Peyer's patch (tissue), 4 donors: ENCODE data around the gene NWD2. TPM values are rescaled to one million over a fixed set of nuclear protein-coding genes. Genes with fewer than 3 reads are reported as not detected.

Source experiments
- DNase-seq, 3 donors: peaks; one replicate each; pipeline ENCODE4 v3.0.0-alpha.2; 2017 to 2019
- H3K27ac ChIP-seq, 4 donors: fragments of 200-600 bp; sonication (generic); one replicate each; pipeline ENCODE4 v1.5.1; 2016 to 2019
- H3K27me3 ChIP-seq, 2 donors: fragments of 200-600 bp; sonication (generic); one replicate each; pipeline ENCODE4 v1.5.1; 2019
- H3K36me3 ChIP-seq, 3 donors: fragments of 200-600 bp; sonication (generic); one replicate each; pipeline ENCODE4 v1.5.1; 2016 to 2019
- H3K4me1 ChIP-seq, 4 donors: fragments of 200-600 bp; sonication (generic); one replicate each; pipeline ENCODE4 v1.5.1; 2016 to 2019
- H3K4me3 ChIP-seq, 4 donors: fragments of 200-600 bp; sonication (generic); 1 replicate in 3 of 4; 2 replicates in 1 of 4; pipeline ENCODE4 v1.5.1; 2016 to 2019; ENCODE audit warnings: mild to moderate bottlenecking in 1 of 4
- H3K9me3 ChIP-seq, 4 donors: fragments of 200-600 bp; sonication (generic); one replicate each; pipeline ENCODE4 v1.5.1; 2016 to 2019; ENCODE audit warnings: mild to moderate bottlenecking in 1 of 4
- POLR2A ChIP-seq, 2 donors: fragments of 450-650 bp; IDR thresholded peaks; one replicate each; pipeline ENCODE4 v1.5.1; 2017; ENCODE audit warnings: antibody characterized with exemption in 2 of 2, mild to moderate bottlenecking in 2 of 2, moderate library complexity in 2 of 2
- total RNA-seq, 4 donors: library from RNA; depleted of rRNA; stranded (reverse); fragments of >200 nt; gene quantifications; one replicate each; pipeline ENCODE4 v1.1.0, GENCODE V29; 2016
- TF ChIP-seq, protein P1 (sequence below), 6 experiments: fragments of 450-650 bp in 4 of 6; fragments of 200-600 bp in 2 of 6; sonication (generic) in 1 of 6; IDR thresholded peaks; one replicate each; pipeline ENCODE4 v1.5.1; 2017 to 2019; ENCODE audit warnings: antibody characterized with exemption in 6 of 6, mild to moderate bottlenecking in 3 of 6, moderate library complexity in 1 of 6

NWD2 gene
- total RNA-seq, 4 donors from 2014 or later: not detected

DNA sequence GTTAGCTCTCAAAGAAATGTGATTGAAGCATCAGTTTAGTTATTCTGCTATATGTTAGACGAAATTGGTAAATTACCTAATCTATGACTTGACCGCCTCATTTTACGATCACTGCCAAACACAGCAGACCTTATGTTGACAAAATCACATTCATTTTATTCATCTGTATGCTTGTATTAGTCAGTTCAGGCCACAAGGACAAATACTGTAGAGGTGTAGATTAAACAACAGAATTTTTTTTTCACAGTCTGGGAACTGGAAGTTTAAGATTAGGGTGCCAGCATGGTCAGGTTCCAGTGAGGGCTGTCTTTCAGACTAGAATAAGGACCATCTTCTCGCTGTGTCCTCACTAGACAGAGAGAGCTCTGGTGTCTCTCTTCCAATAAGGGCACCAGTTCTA is 177.1 kb downstream of the NWD2 start:
- TF ChIP-seq POLR2A (IDR thresholded peaks at IDR 0.05): no peak
- TF ChIP-seq, protein P1, sequence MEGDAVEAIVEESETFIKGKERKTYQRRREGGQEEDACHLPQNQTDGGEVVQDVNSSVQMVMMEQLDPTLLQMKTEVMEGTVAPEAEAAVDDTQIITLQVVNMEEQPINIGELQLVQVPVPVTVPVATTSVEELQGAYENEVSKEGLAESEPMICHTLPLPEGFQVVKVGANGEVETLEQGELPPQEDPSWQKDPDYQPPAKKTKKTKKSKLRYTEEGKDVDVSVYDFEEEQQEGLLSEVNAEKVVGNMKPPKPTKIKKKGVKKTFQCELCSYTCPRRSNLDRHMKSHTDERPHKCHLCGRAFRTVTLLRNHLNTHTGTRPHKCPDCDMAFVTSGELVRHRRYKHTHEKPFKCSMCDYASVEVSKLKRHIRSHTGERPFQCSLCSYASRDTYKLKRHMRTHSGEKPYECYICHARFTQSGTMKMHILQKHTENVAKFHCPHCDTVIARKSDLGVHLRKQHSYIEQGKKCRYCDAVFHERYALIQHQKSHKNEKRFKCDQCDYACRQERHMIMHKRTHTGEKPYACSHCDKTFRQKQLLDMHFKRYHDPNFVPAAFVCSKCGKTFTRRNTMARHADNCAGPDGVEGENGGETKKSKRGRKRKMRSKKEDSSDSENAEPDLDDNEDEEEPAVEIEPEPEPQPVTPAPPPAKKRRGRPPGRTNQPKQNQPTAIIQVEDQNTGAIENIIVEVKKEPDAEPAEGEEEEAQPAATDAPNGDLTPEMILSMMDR (IDR thresholded peaks at IDR 0.05): no peak
- no peak for DNase-seq
- Histone ChIP-seq H3K27ac (no peak overlapping the region), H3K9me3 (no peaks in the 10 kb centered on the region), H3K27me3 (no peaks in the 10 kb centered on the region), H3K4me1 (no peaks in the 10 kb centered on the region), H3K36me3 (no peaks in the 10 kb centered on the region), H3K4me3 (no peak overlapping the region)

DNA sequence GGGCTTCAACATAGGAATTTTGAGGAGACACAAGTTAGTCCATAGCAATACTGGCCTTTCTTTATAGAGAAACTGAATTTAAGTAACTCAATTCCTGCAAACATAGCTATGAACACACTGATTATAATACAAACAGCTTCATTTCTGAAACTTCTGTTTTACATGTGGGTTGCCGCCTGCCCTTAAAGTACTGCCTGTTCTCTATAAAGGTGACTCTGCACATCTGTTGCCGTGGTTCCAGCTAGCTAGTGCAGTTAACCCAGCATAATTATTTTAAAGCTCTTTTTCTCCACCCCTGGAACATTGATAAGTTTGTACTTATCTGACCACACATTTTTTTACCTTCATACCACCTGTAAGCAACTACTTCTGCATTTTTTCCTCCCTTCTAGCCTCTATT is 177.6 kb downstream of the NWD2 start:
- Histone ChIP-seq H3K27me3 (no peaks in the 10 kb centered on the region), H3K4me3 (no peak overlapping the region), H3K4me1 (no peaks in the 10 kb centered on the region), H3K27ac (no peak overlapping the region), H3K9me3 (no peaks in the 10 kb centered on the region), H3K36me3 (no peaks in the 10 kb centered on the region)
- TF ChIP-seq POLR2A (IDR thresholded peaks at IDR 0.05): no peak
- TF ChIP-seq, protein P1 (IDR thresholded peaks at IDR 0.05): no peak
- no peak for DNase-seq

DNA sequence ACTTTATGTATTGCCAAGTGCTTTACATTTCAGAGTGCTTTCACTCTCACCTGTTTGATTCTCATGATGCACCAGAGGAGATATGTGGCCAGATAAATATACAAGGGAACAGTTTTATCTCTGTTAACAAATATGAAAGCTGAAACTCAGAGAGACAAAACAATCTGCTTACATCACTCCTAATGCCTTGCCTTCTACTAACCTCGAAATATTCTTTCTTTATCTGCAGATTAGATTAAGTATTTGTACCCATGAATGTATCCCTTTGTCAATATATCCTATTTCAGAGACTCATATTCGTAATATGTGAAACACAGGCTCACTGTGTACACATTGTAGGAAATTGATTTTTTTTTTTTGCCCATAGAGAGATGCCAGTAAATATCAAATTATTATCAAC is 178.1 kb downstream of the NWD2 start:
- Histone ChIP-seq H3K9me3 (no peaks in the 10 kb centered on the region), H3K27me3 (no peaks in the 10 kb centered on the region), H3K36me3 (no peaks in the 10 kb centered on the region), H3K4me1 (no peaks in the 10 kb centered on the region), H3K27ac (no peak overlapping the region), H3K4me3 (no peak overlapping the region)
- TF ChIP-seq, protein P1 (IDR thresholded peaks at IDR 0.05): no peak
- TF ChIP-seq POLR2A (IDR thresholded peaks at IDR 0.05): no peak
- no peak for DNase-seq

DNA sequence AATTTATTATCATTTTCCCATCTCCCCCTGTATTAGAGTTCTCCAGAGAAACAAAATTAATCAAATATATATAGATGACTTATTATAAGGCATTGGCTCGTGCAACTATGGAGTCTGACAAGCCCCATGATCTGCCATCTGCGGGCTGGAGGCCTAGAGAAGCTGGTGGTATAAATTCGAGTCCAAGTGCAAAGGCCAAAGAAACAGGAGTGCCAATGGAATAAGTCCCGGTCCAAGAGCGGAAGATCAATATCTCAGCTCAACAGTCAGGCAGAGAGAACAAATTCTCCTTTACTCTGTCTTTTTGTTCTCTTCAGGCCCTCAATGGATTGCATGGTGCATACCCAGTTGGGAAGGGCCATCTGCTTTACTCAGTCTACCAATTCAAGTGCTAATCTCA is 178.8 kb downstream of the NWD2 start:
- H3K4me1 ChIP-seq: no peaks in the 10 kb centered on the region

DNA sequence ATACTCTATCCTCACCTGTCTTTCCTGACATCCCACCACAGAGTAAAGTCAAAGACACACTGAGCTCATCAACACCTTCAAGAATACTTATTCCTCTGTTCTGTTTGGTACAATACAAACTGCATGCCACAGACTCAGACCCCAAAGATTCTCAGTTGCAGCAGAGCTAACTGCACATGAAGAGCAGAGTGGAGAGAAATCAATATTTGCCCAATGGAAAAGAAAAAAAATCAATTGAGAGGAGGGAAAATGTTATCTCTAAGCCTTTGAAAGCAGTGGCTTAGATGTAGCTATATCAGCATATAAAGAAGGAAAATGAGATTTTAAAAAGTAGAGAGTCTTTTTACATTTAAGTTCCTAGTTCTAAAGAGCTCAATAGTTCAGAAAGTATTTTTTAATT is 180.2 kb downstream of the NWD2 start:
- H3K36me3 ChIP-seq: no peaks in the 10 kb centered on the region
- H3K4me3 ChIP-seq: no peak overlapping the region
- H3K9me3 ChIP-seq: no peaks in the 10 kb centered on the region
- H3K4me1 ChIP-seq: no peaks in the 10 kb centered on the region
- no peak overlapping the region for H3K27ac ChIP-seq
- DNase-seq: no peak
- TF ChIP-seq, protein P1 (IDR thresholded peaks at IDR 0.05): no peak
- no peak for TF ChIP-seq POLR2A (IDR thresholded peaks at IDR 0.05)
- no peaks in the 10 kb centered on the region for H3K27me3 ChIP-seq

More for the DNA sequence above, 178.8 kb downstream of the NWD2 start:
- no peak overlapping the region for H3K4me3 ChIP-seq
- H3K9me3 ChIP-seq: no peaks in the 10 kb centered on the region
- no peak overlapping the region for H3K27ac ChIP-seq
- H3K36me3 ChIP-seq: no peaks in the 10 kb centered on the region
- DNase-seq: no peak
- TF ChIP-seq, protein P1 (IDR thresholded peaks at IDR 0.05): no peak
- no peak for TF ChIP-seq POLR2A (IDR thresholded peaks at IDR 0.05)
- no peaks in the 10 kb centered on the region for H3K27me3 ChIP-seq

DNA sequence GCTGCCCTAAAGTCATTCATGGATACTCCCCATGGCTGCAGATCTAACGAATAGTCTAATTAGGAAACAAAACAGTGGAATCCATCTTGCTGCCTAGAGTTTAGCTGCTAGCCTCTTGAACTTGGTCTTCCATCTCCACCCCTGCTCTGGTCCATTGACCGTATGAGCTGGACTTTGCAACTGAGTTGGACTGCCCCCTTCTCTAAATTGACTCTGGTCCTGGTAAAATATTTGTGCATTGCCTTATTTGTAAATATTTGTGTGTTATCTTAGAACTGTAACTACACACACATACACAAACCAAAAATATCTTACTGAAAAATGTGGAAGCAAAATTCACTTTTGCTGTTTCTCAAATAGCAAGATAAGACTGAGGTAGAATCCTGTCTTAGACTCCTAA is 181.3 kb downstream of the NWD2 start:
- H3K4me1 ChIP-seq: peaks cover 0 to 6% (median 2%) of the 10 kb centered on the region in 4 donors
- no peak for TF ChIP-seq POLR2A (IDR thresholded peaks at IDR 0.05)
- TF ChIP-seq, protein P1 (IDR thresholded peaks at IDR 0.05): no peak

More for the DNA sequence above, 181.3 kb downstream of the NWD2 start:
- H3K36me3 ChIP-seq: no peaks in the 10 kb centered on the region
- H3K9me3 ChIP-seq: no peaks in the 10 kb centered on the region
- H3K27ac ChIP-seq: no peak overlapping the region
- no peak overlapping the region for H3K4me3 ChIP-seq
- DNase-seq: no peak
- H3K27me3 ChIP-seq: no peaks in the 10 kb centered on the region
